NCI-H1092 (cell line): ENCODE data around the gene PIN4.
"Not testable (repeated sequence)": the region's sequence is repeated elsewhere in the genome, so short reads cannot be mapped to it uniquely, and the experiment has no call there.

Experiments
- DNase-seq: peaks from one replicate; lab custom pipeline; 2025; lab: John Stamatoyannopoulos, UW

Gene PIN4

GRCh38 chrX:72202792-72203401 lies 21.3 kb downstream of the PIN4 start:
- DNase-seq, result no peak

- no peak for DNase-seq
Measured at GRCh38 chrX:72203421-72203820, 21.9 kb downstream of the PIN4 start.

GRCh38 chrX:72205706-72206105 lies 24.1 kb downstream of the PIN4 start:
- DNase-seq, result no peak

DNA sequence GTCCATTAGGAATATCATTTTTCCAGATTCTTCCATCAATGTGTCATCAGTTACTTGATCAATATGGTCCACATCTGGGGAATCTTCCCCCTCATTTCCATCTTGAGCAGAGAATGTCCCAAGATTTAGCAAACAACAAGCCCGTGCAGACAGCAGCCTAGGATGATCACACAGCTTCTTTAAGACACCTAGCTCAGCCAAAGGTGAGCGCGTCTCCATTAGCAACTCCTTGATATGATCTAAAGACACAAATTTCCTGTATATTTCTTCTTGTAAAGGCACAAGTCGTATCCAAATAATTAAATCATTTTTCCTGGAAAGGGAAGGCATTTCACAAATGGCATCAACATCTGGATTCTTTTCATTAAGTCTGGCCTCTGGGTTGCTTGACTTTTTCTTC lies 25.8 kb downstream of the PIN4 start:
- DNase-seq, result no peak

DNA sequence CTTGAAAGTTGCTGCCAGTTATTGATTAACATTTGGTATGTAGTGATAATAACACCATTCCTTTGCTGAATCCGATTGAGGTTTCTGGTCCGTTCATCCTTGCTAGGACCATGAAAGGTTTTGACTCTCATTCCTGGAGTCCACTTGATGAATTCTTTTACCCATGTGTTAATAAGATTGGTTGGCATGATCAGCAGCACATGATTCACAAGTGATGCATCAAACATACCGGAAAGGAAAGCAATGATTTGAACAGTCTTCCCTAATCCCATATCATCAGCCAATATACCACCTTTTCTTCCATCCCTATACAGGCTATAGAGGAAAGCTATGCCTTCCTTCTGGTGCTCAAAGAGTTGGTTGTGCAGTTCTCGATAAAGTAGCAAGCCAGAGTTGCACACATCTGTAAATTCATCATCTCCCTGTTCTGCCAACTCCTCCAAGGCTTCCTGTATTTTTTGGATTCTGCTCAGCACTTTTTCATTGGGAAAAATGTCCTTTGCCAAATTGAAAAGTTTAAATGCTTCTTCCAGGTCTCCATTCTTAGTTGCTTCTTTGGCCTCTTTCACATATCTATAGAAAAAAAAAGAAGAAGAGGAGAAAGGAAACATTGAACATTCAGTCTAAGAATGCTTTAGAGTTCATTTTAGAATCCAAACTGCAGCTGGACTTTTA lies 26.7 kb downstream of the PIN4 start:
- DNase-seq, result no peak

- no peak for DNase-seq
Measured at GRCh38 chrX:72216973-72217372, 35.4 kb downstream of the PIN4 start.

DNA sequence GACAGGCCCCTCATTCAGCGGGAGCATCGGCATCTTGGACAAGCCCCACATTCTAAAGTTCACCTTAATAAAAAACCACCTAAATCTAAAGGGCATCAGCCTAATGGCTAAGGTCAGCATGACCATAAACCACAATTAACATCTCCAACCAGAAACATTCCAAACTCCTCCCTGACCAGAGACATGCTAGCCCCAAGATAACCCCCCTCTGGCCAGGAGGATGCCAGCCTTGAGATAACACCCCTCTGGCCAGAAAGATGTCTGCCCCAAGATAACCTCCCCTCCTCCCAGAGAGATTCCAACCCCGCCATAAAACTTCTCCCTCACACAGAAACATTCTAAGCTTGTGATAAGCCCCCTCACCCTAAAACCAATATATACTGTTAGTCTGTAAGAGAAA lies 38.8 kb downstream of the PIN4 start:
- not testable (repeated sequence) for DNase-seq

- DNase-seq, result no peak
Measured at GRCh38 chrX:72230290-72230689, 48.7 kb downstream of the PIN4 start.

- no peak for DNase-seq
Measured at GRCh38 chrX:72236841-72237240, 55.3 kb downstream of the PIN4 start.

DNA sequence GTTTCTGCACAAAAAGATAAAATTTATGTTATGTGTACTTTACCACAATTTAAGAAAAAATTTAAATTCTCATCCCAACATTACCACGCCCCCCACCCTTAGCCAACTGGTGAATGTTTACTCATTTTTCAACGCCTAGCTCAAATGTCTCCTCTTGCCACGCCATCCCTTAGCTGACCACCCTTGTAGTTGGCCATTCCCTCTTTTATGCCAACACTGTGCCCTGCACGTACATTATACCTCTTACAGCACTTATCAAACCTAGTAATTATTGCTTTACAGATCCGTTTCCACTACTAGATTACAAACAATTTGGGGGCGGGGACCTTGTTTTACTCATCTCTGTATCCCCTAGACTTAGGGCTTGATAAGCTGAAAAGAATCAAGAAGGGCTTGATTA lies 56.6 kb downstream of the PIN4 start:
- DNase-seq, result no peak

- DNase-seq, result peak; percentile 80
Measured at GRCh38 chrX:72238721-72239475, 57.3 kb downstream of the PIN4 start, which contains the start of gene ERCC6L. ERCC6L (minus strand) TSS chrX:72239027; CDS start chrX:72238911, 116 bp downstream.

DNA sequence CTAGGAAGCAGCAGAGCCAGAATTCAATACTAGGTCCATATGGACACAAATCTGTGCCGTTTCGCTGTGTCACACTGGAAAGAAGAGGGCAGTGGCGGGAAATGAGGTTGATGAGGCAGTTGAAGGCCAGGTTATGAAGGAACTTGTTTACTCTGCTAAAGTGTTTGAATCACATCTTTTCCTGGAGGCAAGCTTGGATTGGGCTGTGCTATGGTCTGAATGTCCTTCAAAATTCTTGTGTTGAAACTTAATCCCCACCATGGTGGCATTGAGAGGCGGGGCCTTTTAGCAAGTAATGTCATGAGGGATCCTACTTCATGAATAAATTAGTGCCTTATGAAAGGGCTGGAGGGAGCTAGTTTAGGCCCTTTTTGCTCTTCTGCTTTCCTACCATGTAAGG lies 59.4 kb downstream of the PIN4 start:
- DNase-seq, result no peak

GRCh38 chrX:72243472-72243871 lies 61.9 kb downstream of the PIN4 start:
- no peak for DNase-seq

- DNase-seq, result peak; percentile 12
Measured at GRCh38 chrX:72245461-72246089, 64.0 kb downstream of the PIN4 start.

- DNase-seq, result peak; percentile 55
Measured at GRCh38 chrX:72247206-72247942, 65.8 kb downstream of the PIN4 start.
